MM.1S (cell line): ENCODE measurements around the gene VCX2.
"Not testable (repeated sequence)": the region's sequence is repeated elsewhere in the genome, so short reads cannot be mapped to it uniquely, and the experiment has no call there.

Experiments used
- DNase-seq: peaks from one replicate; pipeline ENCODE4 v3.0.0-alpha.2; 2015
- H2AFZ ChIP-seq: fragments of 300-600 bp; sonication (generic); 2 replicates; pipeline ENCODE4 v1.6.0; 2016; ENCODE audit warnings: antibody characterized with exemption, low read length
- H3F3A ChIP-seq: fragments of 300-600 bp; sonication (generic); 2 replicates; pipeline ENCODE4 v1.6.1; 2016; ENCODE audit warnings: mild to moderate bottlenecking, antibody characterized with exemption, low read length, moderate library complexity, mixed read lengths; ENCODE audit not compliant: insufficient read depth
- H3K27ac ChIP-seq: fragments of 300-600 bp; sonication (generic); 2 replicates; pipeline ENCODE4 v1.5.1; 2016; ENCODE audit warnings: mild to moderate bottlenecking, low read length
- H3K27me3 ChIP-seq: fragments of 300-600 bp; sonication (generic); replicated peaks from 2 replicates; pipeline ENCODE4 v1.6.0; 2016; ENCODE audit warnings: low read length; ENCODE audit not compliant: insufficient read depth
- H3K36me3 ChIP-seq: fragments of 300-600 bp; sonication (generic); replicated peaks from 2 replicates; pipeline ENCODE4 v1.6.1; 2016; ENCODE audit warnings: mild to moderate bottlenecking, low read length, mixed read lengths; ENCODE audit not compliant: insufficient read depth
- H3K4me1 ChIP-seq: fragments of 300-600 bp; sonication (generic); 2 replicates; pipeline ENCODE4 v1.6.1; 2016; ENCODE audit warnings: low read length, mixed read lengths
- H3K4me2 ChIP-seq: fragments of 300-600 bp; sonication (generic); 2 replicates; pipeline ENCODE4 v1.6.0; 2016; ENCODE audit warnings: low read depth, low read length
- H3K4me3 ChIP-seq: fragments of 300-600 bp; sonication (generic); 2 replicates; pipeline ENCODE4 v1.5.1; 2016; ENCODE audit warnings: low read length, mixed read lengths
- H3K79me2 ChIP-seq: fragments of 300-600 bp; sonication (generic); 2 replicates; pipeline ENCODE4 v1.6.1; 2016; ENCODE audit warnings: mixed run types, low read length, mixed read lengths
- H3K9ac ChIP-seq: fragments of 300-600 bp; sonication (generic); 2 replicates; pipeline ENCODE4 v1.6.1; 2016; ENCODE audit warnings: low read length, mixed read lengths
- H3K9me2 ChIP-seq: fragments of 300-600 bp; sonication (generic); replicated peaks from 2 replicates; pipeline ENCODE4 v1.6.1; 2016; ENCODE audit warnings: mild to moderate bottlenecking, low read length, mixed read lengths; ENCODE audit not compliant: insufficient read depth
- H3K9me3 ChIP-seq: fragments of 300-600 bp; sonication (generic); replicated peaks from 2 replicates; pipeline ENCODE4 v1.6.1; 2016; ENCODE audit warnings: mild to moderate bottlenecking, low read length, mixed read lengths; ENCODE audit not compliant: insufficient read depth
- H4K20me1 ChIP-seq: fragments of 300-600 bp; sonication (generic); 2 replicates; pipeline ENCODE4 v1.6.1; 2016; ENCODE audit warnings: mild to moderate bottlenecking, low read length, moderate library complexity, mixed read lengths; ENCODE audit not compliant: insufficient read depth
- CTCF ChIP-seq: fragments of 300-600 bp; sonication (generic); IDR thresholded peaks from 2 replicates; pipeline ENCODE4 v1.5.1; 2016; ENCODE audit warnings: antibody characterized with exemption, low read length, mixed read lengths
- EZH2 ChIP-seq: fragments of 300-600 bp; sonication (generic); optimal IDR thresholded peaks from 2 replicates; pipeline ENCODE3; 2017; ENCODE audit warnings: low read depth, mild to moderate bottlenecking, antibody characterized with exemption, low read length, mixed read lengths
- EZH2phosphoT487 ChIP-seq: fragments of 300-600 bp; sonication (generic); IDR thresholded peaks from 2 replicates; pipeline ENCODE4 v1.6.1; 2018; ENCODE audit warnings: antibody characterized with exemption, low read length

VCX2 gene

GRCh38 chrX:8122538-8122937, 48.5 kb downstream of the VCX2 start:
- Histone ChIP-seq H3K9me3 (no peaks in the 10 kb centered on the region), H4K20me1 (no peaks in the 10 kb centered on the region), H3K27ac (no peak overlapping the region), H3K36me3 (no peaks in the 10 kb centered on the region), H2AFZ (no peak overlapping the region), H3F3A (no peaks in the 10 kb centered on the region), H3K9ac (no peak overlapping the region), H3K79me2 (no peaks in the 10 kb centered on the region), H3K4me1 (no peaks in the 10 kb centered on the region), H3K4me2 (no peak overlapping the region), H3K9me2 (no peaks in the 10 kb centered on the region), H3K4me3 (no peak overlapping the region), H3K27me3 (no peaks in the 10 kb centered on the region)
- DNase-seq = no peak
- TF ChIP-seq CTCF (no peak), EZH2phosphoT487 (no peak), EZH2 (no peak)

GRCh38 chrX:8121391-8121790, 49.7 kb downstream of the VCX2 start:
- not testable (repeated sequence) for H3K27me3 ChIP-seq, H3K27ac ChIP-seq, H3K4me3 ChIP-seq, H3K9me3 ChIP-seq, H4K20me1 ChIP-seq, H3K79me2 ChIP-seq, H3K9ac ChIP-seq, H2AFZ ChIP-seq, H3K9me2 ChIP-seq, H3K36me3 ChIP-seq, DNase-seq, H3K4me2 ChIP-seq, H3K4me1 ChIP-seq, H3F3A ChIP-seq
